CD4-positive, alpha-beta T cell treated with Interleukin-6 at 100 ng/mL for 8 hours (primary cell): ENCODE measurements around the gene RGS7BP.

Experiments used
- DNase-seq: peaks from one replicate; pipeline ENCODE4 v3.0.0-alpha.2; 2020; ENCODE audit warnings: mixed read lengths, low spot score

The RGS7BP gene

GRCh38 chr5:64634997-64635686 lies 129.3 kb downstream of the RGS7BP start:
- peak; percentile 8 for DNase-seq

GRCh38 chr5:64637144-64637543 lies 131.3 kb downstream of the RGS7BP start:
- DNase-seq, result no peak

GRCh38 chr5:64637837-64638443 lies 132.1 kb downstream of the RGS7BP start:
- DNase-seq, result no peak

- DNase-seq, result no peak
Measured at GRCh38 chr5:64644831-64645230, 139.0 kb downstream of the RGS7BP start.

- no peak for DNase-seq
Measured at GRCh38 chr5:64646169-64646568, 140.4 kb downstream of the RGS7BP start.

- no peak for DNase-seq
Measured at GRCh38 chr5:64649512-64649911, 143.7 kb downstream of the RGS7BP start.

GRCh38 chr5:64653766-64654560 lies 148.1 kb downstream of the RGS7BP start:
- DNase-seq, result no peak

- DNase-seq, result no peak
Measured at GRCh38 chr5:64654561-64654938, 148.7 kb downstream of the RGS7BP start.

GRCh38 chr5:64655596-64655995 lies 149.8 kb downstream of the RGS7BP start:
- DNase-seq, result no peak

- no peak for DNase-seq
Measured at GRCh38 chr5:64659289-64659688, 153.5 kb downstream of the RGS7BP start.
